ENCODE results near the gene XCL1.
A peak's percentile ranks its signal among the peaks of the same experiment; 100 is the strongest.
"Not testable (repeated sequence)": the region's sequence is repeated elsewhere in the genome, so short reads cannot be mapped to it uniquely, and the experiment has no call there.

Gene XCL1, protein sequence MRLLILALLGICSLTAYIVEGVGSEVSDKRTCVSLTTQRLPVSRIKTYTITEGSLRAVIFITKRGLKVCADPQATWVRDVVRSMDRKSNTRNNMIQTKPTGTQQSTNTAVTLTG
- 0 to 0.99 (median 0) reads per million in 17 experiments for total RNA-seq

DNA sequence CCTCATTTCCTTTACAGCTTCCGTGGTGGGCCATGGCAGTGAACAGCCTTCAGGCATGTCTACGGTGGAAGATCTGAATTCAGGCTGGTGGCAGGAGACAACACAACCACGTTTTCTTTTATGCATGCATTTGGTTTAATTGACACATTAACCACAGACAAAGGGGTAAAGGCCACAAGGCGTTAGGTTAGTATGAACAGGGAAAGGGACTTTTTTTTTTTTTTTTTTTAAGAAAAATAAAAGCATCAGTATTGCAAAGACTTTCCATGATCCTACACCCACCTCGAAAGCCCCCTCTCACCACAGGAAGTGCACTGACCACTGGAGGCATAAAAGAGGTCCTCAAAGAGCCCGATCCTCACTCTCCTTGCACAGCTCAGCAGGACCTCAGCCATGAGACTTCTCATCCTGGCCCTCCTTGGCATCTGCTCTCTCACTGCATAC is at the start of gene XCL1:
TSS of gene XCL1 (plus strand) at position 361 of the 444 bp plus-strand sequence. CDS start at position 394, 33 bp downstream.
- DNase-seq = not testable (repeated sequence)

DNA sequence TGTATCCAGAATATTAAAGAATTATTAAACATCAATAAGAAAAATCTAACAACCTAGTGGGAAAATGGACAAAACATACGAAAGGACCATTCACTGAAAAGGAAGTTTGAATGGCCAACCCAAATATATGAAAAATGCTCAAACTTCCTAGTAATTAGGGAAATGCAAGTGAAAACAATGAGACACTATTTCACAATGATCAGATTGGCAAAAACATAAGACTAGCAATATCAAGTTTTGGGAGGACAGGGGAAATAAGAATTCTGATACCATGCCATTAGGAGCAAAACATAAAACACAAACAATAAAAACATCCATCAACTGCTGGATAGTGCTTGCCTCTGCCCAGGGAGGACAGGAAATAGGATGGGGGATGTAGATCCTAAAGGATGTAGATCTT is 46.9 kb upstream of the XCL1 start:
- DNase-seq = peak in 2 of 4 experiments; percentile 49 to 61

DNA sequence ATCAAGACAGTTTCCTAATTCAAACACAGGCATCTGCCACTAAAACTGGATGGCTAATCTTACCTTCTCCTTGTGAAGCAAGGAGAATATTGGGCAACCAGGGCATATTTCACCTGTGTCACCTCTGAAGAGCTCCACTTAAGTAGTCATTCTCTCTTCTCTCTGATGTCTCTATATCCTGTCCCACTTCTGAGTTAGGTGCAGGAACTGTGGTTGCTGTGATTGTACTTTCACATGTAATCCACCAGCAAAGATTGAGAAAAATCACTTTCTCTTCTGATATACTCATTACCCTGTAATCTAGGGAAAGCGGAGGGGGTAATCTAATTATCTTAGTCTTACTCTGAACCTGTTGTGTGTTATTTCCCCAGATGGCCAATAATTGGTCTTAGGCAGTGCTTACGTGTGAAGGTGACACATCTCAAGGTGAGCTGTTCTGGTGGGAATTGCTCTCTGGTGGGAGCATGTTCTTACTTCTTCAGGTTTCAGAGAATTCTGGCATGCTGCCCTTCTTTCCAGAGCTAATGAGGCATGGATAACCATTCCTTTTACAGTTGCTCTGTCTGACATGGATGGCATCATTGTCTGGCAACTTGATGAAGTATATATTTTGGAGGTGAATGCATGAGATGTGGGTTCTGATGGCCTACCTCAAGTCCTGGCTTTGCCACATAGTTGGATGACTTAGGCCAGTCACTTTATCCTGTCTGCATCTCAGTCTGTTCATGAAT is 44.6 kb upstream of the XCL1 start:
- DNase-seq = no peak

DNA sequence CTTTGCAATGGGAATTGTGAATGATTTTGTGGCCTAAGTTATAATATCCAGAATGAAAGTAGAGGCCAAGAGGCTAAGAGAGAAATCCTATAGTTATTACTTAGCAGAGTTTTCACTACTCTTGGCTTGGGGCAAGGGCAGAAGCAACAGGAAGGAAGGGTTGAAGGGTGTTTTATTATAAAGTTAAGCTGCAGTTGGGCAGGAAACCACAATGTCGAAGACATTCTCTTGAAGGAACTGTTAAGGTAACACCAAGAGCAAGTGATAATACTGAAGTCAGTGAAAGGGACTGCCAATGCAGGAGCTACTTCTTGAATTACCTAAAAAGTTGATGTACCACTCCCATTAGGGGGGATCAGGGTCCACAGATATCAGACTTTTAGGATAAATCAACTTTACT is 40.9 kb upstream of the XCL1 start:
- peak in 3 of 4 experiments; percentile 14 to 29 (median 26) for DNase-seq

DNA sequence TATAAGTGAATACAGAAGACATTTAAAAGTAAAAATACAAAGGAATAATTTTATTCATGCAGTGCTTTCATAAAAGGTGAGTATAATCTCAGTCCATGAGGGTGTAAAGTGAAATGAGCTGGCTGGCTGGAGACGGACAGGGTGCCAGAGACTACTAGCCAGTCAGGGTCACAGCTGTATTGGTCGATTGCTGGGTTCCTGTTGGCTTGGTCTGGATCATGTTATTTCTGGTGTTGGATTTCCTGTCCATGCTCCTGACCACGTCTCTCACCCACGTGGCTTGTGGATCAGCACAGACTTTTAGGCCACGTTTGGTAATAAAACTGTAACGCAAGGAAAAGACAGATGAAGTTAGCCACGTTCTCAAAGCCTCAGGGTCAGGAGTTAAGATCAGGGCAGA is 35.6 kb upstream of the XCL1 start:
- not testable (repeated sequence) for DNase-seq

DNA sequence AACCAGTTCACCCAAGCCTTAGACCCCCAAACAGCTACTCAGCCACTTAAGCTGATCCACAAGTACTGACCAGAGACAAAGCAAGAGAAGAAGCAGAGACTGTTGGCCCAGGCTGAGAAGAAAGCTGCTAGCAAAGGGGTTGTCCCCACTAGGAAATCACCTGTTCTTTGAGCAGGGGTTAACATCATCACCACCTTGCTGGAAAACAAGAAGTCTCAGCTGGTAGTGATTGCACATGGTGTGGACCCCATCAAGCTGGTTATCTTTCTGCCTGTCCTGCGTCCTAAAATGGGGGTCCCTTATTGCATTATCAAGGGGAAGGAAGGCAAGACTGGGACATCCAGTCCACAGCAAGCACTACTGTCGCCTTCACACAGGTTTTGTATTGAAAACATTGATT is 33.4 kb upstream of the XCL1 start:
- not testable (repeated sequence) for DNase-seq

DNA sequence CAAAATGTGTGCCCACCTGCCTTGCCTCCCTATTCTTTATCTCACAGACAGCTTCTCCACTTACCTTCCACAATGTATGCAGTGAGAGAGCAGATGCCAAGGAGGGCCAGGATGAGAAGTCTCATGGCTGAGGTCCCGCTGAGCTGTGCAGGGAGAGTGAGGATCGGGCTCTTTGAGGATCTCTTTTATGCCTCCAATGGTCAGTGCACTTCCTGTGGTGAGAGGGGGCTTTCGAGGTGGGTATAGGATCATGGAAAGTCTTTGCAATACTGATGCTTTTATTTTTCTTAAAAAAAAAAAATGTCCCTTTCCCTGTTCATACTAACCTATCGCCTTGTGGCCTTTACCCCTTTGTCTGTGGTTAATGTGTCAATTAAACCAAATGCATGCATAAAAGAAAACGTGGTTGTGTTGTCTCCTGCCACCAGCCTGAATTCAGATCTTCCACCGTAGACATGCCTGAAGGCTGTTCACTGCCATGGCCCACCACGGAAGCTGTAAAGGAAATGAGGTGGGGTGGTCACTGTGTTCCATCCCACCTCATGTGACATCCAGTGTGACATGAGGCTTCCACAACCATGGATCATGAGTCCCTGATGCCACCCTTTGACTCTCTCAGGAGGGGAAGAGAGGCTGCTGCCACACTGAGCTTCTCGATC is 32.4 kb upstream of the XCL1 start, which contains the start of gene XCL2:
TSS of gene XCL2 (minus strand) at position 158 of the 659 bp plus-strand sequence. CDS start at position 125, 33 bp downstream.
- not testable (repeated sequence) for DNase-seq

DNA sequence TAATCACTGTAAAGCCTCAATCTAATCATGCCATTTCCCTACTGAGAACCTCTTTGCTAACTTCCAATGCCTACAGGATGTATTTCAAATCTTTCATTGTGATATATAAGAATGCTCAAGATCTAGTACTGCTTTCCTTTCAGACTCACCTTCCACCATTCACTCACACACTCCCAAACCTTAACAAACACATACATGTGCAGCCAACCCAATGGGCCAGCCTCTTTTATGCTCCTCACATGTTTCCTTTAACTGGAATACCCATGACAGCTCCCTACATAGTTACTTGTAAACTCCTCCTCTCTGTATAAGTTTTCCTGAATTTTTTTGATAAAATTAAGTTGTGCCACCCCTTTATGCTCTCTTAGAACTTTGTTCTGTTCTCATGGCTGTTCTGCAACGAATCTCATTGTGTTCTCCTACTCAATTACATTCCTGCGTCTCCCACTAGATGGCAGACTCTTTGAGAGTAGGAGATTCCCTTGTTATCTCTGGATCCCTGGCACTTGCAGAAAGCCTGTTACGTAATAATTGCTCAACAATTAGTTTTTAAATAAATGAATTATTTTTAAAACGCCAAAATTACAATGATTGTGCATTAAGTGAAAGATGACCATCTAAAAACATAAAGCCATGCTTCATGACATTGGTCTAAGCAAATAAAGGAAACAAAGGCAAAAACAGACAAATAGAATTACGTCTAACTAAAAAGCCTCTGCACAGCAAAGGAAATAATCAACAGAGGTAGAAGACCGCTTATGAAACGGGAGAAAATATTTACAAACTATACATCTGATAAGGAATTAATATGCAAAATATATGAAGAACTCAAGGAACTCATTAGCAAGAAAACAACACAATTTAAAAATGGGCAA is 30.5 kb upstream of the XCL1 start:
- peak; percentile 30 to 64 (median 52) for DNase-seq

DNA sequence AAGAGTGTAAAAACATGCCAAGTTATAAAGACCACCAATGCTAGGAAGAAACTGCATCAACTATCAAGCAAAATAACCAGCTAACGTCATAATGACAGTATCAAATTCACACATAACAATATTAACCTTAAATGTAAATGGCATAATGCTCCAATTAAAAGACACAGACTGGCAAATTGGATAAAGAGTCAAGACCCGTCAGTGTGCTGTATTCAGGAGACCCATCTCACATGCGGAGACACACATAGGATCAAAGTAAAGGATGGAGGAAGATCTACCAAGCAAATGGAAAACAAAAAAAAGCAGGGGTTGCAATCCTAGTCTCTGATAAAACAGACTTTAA is 29.9 kb upstream of the XCL1 start:
- not testable (repeated sequence) for DNase-seq

DNA sequence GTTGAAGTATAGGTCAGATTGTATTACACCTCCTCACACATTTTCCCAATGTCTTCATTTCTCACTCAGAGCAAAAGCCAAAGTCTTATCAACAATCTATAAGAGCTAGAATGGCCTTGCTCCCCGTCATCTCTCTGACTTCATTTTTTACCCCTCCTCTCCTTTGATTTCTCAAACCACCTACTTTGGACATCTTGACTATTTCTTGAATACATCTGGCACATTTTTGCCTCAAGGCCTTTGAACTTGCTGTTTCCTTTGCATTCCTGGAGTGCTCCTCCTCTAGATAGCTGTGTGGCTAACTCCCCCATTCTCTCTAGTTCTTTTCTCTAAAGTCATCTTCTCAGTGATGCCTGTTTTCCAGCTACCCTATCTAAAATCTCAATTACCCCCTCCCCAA is 25.4 kb upstream of the XCL1 start:
- no peak for DNase-seq

DNA sequence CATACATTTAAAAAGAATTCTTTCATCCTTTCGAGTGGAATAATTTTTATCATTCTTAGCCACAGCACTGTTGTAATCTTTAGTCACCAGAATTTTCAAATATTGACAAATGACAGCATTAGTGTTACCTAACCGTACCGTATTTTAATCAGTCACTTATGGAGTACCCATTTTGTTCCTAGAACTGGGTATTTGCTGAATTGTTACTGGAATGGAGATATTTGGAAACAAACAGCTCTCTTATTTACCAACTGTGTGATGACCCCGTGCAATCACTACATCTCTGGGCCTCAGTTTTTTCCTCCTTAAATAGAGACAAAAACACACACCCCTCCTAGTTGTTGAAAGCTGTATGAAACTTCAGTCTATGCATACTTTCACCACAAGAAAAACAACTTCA is 24.7 kb upstream of the XCL1 start:
- no peak for DNase-seq

DNA sequence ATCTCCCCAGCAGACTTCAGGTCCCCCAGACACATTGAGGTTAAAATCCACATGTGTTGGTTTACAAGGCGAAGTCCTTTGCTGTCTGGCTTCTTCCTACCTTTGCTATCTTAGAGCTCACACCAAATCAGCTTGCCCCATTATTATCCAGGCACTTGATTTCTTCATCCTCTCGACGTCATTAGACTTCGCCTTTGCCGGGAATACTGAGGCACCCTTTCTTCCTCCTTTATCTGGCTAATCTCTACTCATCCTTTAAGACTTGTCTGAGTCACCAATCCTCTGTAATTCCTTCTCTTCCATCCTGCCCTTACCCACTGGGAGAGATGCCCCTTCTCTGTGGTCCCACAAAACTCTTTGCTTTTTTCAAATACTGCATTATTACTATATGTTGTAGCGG is 23.4 kb upstream of the XCL1 start:
- no peak for DNase-seq

DNA sequence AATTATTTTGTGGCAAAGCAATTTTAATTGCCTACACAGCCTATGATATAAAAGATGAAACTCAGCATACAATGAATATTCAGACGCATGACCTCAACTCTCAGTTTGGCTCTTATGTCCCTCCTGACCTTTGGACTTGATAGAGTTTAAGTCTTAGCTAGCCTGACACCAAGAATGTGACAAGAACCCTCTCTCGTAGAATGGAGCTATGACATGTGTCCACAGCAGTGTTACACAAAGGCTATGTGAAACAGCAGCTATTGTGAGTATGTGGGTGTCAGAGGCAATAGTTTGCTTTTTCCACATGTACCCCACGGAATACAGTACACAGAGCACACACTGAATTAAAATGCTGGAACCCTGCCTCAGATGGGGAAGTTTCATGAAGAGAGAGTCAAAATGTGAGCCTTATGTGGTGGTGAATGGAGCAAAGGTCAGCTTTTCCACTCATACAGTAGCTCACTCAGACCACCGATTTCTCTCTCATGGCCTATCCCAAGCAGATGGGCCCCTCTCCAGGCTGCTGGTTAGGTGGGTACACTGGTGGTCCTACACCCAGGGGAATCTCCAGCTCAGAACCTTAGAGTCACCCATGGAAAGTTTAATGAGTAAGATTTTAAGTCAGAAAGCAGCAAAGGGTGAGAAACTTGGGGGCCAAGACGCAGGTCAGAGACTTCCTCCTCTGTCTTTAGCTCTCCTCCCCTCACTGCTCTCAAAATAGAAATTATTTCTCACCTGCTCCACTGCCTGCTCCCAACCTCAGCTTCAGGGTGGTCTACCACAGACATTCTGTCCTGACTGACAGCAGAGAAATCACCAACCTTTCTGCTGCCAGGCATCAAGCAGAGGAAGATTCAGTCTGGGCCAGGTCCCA is 22.5 kb upstream of the XCL1 start:
- DNase-seq = peak in 1 of 4 experiments; percentile 10

DNA sequence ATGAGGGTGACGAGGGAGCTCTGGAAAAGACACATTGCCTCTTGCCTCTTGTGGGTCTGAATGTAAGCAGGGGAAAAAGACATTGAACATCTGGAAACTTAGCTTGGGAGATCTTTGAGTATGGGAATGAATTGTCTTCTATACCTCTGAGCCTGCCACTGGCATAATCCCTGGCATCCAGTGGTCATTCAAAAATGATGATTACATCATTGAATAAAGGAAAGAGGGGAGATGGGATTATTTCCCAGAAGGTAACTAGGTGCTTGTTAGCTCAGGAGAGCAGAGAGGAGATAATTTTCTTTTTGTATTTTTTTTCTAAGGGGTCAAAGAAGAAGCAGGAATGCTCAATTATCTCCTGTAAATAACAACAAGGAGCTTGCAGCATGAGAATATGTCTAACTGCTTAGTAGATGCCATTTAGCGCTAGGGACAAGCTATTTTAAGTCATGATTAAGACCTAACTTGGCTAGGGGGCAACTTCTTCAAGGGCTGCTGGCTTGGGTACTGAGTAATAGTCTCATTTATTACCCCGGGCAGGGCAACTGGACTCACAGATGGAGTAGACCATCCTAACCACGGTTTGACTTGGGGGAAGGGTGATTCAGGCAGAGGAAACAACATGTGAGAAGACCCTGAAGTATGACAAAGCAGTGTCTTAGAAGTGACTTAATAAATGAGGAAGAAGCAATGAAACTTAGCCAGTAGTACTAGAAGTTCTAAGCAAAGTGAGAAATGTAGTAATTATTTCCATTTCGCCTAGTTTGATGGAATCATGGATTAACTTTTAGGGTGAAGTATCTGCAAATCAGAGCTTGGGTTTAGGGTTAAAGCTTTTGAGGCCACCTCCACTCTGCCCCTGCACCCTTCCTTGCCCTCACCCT is 21.6 kb upstream of the XCL1 start:
- DNase-seq = peak in 3 of 4 experiments; percentile 3 to 51 (median 41)

DNA sequence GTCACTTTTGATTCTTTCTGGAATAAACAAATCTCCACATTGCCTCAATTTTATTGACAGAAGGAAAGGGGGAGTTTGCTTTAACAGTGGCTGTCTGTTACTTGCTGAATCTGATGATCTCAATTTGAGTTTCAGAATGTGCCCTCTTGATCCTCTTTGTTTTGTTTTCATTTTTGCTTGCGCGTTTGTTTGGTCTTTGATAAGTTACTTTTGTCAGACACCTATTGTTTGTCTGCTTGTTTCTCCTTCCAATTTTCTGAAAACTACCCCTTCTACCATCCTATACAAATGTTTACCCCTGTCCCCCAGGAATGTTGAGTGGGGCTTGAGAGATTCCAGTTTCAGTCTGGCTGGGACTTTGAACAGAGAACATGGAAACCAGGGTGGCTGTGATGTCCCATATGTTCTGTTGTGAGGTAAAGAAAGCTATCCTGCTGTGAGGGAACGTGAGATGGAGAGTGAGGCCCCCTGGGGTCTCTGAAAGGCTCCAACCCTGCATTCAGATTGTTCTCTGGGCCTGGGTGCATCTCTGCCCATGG is 20.8 kb upstream of the XCL1 start:
- DNase-seq = no peak

DNA sequence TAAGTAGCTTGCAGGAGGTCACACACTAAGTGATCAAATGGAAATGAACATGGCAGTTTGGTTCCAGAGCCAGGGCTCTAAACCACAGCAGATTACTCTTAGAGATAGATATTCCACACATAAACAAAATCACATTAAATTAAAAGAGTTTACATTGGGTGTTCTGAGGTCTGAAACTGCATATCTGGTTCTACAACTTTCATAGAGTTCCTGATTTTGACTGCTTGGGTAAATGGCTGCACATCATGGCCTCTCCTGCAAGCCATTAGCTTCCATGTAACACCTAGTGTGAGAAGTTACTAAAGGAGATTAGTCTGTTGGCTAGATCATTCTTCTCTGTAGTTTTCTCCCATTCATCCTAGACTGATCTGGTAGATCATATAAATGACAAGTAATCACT is 19.8 kb upstream of the XCL1 start:
- no peak for DNase-seq

DNA sequence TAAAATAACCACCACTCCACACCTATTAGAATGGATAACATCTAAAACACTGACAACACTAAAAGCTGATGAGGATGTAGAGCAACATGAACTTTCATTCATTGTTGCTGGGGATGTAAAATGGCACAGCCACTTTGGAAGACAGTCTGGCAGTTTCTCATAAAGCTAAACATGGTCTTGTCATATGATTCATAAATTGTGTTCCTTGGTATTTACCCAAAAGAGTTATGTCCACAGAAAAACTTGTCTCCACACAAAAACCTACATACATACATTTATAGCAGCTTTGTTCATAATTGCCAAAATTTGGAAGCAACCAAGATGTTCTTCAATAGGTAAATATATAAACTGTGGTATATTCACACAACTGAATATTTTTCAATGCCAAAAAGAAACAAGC is 16.0 kb upstream of the XCL1 start:
- DNase-seq = no peak

DNA sequence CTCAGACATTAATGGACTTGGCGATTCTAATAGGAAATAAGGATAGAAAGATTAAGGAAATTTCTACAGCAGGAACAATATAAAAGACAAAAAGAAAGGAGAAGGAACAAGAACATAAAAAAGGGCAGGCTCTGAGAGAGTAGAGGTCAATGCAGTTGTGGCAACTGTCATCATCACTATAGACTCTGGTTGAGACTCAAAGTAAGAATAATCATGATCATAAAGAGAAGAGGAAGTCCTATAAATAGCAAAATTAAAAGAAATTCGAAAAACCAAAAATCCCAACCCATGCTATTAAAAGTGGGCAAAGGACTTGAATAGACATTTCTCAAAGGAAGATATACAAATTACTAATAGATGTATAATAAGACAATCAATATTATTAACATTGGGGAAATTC is 14.4 kb upstream of the XCL1 start:
- DNase-seq = no peak

DNA sequence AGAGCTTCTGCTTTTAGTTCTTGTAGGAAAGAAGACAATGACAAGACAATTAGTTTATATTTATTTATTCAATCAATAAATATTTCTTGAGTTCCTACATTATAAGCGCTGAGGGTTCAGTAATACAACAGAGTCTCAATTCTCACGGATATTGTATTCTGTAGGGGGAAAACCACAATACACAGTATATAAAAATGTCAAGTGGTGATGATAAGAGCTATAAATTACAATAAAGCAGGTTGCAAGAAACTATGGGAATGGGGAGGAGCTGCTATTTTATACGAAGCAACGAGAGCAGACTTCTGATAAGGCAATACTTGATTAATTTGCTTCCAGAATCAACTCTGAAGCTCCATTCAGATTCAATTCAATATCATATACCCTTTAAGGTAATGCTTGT is 10.6 kb upstream of the XCL1 start:
- DNase-seq = no peak

DNA sequence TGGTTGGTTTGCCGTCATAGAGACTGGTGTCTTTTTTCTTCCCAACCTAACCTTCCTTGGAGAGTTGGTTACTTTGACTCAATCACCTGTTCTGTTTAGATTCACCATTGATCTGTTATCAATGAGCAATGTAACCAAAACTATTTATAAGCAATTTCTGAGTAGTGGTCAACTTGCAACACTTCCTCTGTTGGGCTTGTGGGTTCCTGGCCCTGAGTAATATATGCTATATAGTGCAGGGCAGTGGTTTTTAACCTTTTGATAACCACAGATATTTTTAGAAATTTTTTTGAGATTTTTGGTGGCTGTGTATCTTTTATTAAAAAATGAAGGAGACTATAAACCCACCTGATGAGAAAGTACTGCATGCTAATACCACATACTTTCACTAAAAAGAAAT is 9.4 kb upstream of the XCL1 start:
- DNase-seq = no peak
